ENCODE results near the gene DQX1.

- TF ChIP-seq CTCF (conservative IDR thresholded peaks at IDR 0.05 in 1 of 2, IDR thresholded peaks at IDR 0.05 in 1 of 2; ENCODE audit: extremely low read depth in 1 of 2, insufficient read depth in 1 of 2, low read depth in 1 of 2, low read length in 2 of 2) (no peak), EZH2 (IDR thresholded peaks at IDR 0.05; ENCODE audit: borderline replicate concordance, low read length) (no peak)
These were observed 25.5 kb downstream of the DQX1 start for GRCh38 chr2:74500578-74500946.

Measured in mammary epithelial cell (primary cell).